ENCODE data around the gene CAMK2G.
"Not testable (repeated sequence)": the region's sequence is repeated elsewhere in the genome, so short reads cannot be mapped to it uniquely, and the experiment has no call there.

Gene CAMK2G

DNA sequence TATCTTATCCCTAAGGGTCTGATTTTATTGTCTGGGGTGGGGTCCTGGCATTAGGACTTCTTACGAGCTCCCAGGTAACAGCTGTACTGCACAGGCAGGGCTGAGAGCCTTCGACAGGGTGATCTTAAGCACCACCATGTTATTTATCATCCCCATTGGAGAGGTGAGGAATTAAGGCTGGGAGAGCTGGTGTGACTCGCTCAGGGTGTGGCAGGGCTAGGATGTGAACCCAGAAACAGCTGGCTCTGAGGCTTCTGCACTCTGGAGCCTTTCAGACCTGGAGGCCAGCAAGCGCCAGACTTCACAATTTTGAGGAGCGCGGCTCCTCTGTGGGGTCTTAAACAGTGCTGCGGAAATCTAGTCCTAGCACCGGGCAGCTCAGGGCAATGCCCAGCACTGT, 35.5 kb downstream of the CAMK2G start:
- DNase-seq: no peak

DNA sequence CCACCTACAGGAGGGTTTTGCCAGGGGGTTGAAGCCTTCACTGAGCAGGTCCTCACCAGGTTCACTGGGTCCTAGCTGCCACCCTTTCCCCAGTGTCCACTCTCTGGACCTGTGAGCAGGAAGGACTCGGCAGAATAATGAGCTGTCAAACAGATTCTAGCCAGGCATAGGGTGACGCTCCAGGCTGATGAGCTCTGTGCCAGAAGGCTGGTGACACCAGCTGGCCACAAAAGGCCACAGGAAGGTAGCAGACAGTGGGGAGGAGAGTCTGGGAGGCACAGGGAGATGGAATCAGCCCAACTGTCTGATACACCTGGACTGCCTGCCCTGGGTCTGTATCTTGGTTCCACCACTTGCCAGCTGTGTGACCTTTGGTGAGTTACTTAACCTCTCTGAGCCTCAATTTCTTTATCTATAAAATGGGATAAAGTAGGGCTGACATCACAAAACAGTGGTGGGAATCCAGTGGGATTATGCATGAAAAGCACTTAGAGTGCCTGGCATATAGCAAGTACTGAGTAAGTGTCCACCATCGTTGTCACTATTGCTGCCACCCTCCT, 36.3 kb downstream of the CAMK2G start:
- DNase-seq: no peak

DNA sequence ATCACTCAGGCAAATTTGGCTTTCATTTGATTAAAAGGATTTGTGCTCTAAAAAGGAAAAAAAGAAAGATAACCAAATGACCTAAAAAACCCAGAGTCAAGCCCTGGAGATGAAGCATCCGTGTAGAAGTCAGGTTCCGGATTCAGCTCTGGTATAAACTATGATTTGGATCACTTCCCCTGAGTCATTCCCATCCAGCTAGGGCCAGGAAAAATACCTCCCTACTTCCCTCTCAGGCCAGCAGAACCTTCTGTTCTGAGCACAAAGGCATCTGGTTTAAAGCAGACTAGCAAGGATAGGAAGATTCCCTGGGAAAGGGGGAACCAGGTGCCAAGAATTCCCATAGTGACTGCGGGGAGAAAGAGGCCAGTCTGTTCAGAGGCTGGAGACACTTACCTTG, 37.3 kb downstream of the CAMK2G start:
- DNase-seq: no peak

DNA sequence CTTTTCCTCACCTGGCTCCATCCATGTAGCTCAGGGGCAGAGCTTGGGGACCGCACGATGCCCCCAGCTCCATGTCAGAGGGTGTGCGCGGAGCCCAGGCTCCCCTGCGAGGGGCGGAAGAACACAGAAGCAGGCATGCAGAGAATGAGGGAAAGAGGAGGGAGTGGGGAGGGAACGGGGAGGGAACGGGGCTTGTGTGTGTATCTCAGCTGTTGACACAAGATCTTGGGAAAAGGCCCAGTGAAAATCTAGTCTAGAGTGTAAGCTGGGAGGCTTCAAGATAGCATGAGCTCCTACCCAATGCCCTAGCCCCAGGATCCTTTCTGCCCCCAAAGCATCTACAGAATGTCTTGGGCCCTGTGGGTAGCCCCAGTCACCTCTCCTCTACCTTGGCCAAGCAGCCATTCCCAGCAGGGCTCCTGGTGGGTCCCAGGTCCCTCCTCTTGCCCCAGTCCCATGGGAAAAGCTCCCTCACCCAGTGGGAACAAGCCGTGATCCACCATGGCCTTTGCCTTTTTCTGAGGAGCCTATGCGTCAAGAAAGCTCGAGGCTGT, 37.9 kb downstream of the CAMK2G start:
- DNase-seq: no peak

DNA sequence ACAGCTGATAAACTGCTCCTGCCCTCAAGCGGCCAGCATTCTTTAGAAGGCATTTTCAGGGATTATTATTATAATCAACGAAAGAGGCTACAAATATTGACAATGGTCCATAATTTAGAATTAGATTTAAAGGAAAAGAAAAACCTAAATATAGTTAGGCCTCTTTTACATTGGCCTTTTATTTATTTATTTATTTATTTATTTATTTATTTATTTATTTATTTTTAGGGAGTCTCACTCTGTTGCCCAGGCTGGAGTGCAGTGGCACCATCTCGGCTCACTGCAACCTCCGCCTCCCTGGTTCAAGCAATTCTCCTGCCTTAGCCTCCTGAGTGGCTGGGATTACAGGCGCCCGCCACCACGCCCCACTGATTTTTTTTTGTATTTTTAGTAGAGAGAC, 45.3 kb downstream of the CAMK2G start:
- not testable (repeated sequence) for DNase-seq

DNA sequence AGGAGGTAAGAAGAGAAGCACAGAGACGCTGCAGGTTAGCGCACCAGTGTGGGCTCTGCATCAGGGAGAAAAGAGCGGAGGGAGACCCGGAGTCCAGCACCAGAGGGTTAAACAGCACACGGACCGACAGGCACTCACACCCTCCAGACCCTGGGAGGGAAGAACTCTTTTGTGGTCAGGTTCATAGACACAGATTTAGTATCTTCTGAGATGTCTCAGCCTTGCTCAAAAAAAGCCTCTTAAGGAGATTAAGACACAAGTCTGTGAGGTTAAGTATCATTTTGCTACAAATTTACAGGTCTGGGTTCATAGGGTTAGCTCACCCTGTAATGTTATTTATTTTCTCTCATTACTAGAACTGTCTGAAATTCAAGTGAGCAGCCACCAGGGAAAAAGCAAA, 46.2 kb downstream of the CAMK2G start:
- DNase-seq: no peak

DNA sequence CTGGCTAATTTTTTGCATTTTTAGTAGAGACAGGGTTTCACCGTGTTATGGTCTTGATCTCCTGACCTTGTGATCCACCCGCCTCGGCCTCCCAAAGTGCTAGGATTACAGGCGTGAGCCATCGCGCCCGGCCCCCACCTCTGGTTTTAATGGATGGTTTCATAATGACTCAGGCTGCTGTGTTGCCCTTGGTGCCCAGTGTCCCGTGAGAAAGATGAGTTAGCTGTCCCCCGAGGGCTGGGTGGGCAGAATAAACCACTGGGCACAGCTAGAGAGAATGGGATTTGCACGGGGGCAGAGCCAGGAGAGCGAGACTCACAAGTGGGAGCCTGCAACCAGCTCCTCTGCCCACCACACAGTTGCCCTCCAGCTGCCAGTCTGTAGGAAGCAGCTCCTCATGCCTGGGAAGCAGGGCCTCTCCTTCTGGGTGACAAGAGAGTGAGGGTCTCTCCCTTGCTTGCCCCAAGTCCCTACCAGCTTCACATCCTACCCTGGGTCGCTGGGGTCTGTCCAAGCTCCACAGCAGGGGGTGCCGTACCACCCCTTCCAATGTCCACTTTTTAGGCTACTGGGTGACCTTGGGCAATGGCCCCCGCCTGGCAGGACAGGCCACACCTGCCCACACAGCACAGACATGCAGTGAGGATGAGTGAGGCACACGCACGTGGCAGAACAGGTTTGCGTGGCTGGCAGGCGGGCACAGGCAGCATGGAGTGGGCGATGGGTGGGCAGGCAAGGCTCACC, 46.8 kb downstream of the CAMK2G start:
- DNase-seq: no peak

DNA sequence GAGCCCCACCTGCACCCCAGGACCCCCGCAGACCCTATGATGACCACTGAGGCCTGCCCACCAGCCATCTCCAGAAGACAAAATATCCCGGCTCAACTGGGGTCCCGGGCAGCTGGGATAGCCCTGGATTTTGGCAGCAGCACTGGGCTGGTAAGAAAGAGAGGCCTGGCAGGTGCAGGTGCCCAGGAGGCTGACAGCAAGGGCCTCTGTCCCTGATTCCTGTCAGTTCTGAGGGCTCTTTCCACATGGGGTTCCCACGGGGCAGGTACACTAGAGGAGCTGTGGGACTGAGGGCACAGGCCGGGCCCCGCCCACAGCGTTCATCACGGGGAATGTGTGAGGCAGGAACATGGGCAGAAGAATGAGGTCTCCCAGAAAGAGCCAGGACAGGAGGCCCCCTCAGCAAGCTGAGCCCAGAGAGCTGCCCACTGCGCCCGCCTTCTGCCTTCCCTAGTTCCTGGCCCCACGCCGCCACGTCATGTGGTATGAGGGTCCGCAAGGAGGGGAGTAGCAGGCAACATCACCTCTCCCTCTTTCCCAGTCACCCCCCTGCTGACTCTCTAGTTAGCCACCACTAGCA, 50.1 kb downstream of the CAMK2G start:
- DNase-seq: no peak

DNA sequence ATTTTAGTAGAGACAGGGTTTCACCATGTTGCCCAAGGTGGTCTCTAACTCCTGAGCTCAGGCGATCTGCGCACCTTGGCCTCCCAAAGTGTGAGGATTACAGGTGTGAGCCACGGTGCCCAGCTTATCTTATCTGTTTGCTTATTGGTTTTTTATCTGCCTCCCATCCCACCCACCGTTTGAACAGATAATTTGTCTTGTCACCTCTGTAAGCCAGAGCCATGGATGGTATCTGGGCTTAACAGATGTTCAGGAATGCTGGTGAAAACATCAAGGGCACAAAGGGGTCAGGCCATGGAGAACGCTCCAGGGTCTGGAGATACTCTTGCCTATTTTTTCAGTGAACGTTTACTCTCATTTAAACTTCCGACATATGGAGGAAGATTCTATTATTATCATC, 51.0 kb downstream of the CAMK2G start:
- DNase-seq: no peak

DNA sequence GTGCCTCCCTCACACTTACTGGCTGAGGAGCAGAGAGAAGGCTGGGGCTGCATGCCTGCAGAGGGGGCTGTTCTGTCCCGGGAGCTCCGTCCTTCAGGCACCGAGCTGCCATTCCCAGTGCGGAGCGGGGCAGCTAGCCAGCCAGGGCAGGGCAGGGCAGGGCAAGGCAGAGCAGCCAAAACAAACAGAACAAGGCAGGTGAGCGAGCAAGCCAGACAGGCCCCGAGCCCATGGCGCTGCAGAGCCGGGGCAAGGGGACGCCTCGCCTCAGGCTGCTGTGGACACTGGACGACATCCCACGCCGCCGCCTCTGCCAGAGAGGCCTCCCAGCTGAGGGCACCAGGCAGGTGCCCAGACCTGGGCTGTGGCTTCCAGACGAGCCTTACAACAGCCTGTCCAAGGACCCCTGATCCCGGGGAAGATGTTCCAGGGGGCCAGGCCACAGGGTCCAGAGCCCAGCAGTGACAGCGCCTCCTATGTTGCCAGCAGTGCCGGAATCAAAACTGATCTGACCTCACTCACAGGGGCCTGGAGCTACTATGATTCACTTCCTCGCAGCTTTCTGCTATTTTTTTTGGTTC, 54.8 kb downstream of the CAMK2G start:
- no peak for DNase-seq

DNA sequence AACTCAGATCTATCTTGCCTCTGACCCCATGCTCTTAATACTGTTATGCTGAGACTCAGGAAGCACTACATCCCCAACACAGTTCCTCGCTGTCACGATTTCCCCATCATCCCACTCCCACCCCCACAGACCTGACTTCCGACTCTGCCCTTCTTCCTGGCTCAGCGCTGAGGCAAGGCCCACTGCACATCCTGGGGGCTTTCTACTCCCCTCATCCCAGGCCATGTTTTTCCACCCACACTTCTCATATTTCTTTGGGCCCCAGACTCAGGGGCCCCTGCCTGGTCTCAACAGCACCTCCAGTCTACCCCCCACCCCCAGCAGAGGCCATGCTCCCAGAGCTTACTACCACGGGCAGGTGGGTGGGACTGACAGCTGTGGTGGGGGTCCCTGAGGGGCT, 55.3 kb downstream of the CAMK2G start:
- no peak for DNase-seq

DNA sequence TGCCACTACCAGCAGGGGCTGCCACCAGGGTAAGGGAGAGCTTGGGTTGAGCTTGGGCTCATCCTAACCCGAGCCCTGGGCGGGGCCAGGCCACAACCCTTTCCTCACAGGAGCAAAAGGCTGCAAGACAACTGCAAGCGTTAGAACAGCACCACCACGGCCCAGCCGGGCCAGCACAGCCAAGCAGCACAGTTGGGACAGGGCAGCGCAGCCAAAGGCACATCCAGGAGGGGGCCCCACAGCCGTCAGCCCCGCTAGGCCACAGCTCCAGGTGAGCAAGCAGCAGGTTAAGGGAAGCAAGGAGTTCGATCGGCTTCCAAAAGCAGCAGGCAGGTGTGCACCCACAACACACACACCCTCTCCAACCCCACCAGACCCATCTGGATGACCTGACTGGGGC, 56.0 kb downstream of the CAMK2G start:
- DNase-seq: no peak

DNA sequence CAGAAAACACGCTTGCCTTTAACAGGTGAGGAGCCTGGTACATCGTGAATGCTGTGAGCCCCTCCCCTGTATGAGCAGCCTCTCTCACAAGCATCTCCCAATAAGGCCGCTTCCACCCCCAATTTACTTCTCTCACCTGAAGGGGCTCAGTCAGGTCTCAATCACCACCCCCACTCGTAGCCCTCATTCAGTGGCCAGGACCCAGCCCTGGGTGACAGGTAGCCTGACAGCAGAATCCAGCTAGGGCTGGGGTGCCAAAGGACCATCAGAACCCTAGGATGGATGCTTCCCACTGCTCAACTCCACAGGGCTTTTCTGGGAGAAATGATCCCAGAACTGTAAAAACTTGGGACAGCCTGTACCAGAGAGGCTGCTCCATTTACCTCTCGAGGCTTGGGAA, 56.5 kb downstream of the CAMK2G start:
- no peak for DNase-seq

DNA sequence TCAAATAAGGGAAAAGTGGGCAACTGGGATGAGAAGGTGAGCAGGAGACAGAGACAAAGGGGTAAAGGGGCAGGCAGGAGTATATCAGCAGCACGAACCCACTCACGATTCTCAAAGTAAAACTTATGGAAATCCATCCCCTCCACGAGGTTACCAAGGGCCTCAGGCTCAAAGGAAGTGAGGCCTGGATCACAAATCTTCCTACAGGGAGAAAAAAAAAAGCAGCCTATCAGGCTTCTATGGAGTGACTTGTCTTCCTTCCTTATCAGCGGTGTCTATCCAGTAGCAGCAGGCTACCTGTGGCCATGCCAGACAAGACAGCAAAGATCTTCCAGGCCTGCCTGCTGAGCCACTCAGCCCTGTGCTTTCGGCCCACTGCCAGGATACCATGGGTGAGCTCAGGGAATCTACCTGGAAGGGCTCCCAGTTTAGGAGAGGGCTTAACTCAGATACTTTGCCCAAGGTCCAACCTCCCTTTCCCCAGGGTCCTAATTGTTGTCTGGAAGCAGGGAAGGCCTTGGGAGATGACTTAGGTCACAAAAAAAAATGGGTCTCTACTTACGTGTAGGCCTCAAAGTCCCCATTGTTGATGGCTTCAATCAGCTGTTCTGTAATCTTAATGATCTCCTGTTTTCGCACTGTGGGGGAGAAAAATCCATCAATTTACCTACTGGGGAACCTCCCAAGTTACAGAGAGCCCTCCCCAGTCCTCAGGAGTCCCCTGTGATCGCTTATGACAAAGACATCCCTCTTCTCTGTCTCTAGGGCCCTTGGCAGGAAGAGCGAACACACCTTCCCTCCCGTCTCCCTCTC, 57.2 kb downstream of the CAMK2G start:
- DNase-seq: no peak

DNA sequence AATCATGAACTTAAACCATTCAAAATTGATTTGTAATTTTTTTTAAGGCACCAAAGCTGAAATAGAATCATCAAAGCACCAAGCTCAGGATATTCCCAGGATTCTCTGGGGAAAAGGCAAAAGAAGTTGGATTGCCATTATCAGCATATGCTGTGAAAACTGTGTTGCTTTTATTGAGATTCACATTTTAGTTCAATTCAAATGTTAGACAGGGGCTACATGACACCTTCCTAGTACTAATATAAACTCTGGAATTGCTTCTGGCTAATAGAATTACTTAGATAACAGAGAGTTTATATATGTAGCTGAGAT, 58.7 kb downstream of the CAMK2G start:
- DNase-seq: no peak

DNA sequence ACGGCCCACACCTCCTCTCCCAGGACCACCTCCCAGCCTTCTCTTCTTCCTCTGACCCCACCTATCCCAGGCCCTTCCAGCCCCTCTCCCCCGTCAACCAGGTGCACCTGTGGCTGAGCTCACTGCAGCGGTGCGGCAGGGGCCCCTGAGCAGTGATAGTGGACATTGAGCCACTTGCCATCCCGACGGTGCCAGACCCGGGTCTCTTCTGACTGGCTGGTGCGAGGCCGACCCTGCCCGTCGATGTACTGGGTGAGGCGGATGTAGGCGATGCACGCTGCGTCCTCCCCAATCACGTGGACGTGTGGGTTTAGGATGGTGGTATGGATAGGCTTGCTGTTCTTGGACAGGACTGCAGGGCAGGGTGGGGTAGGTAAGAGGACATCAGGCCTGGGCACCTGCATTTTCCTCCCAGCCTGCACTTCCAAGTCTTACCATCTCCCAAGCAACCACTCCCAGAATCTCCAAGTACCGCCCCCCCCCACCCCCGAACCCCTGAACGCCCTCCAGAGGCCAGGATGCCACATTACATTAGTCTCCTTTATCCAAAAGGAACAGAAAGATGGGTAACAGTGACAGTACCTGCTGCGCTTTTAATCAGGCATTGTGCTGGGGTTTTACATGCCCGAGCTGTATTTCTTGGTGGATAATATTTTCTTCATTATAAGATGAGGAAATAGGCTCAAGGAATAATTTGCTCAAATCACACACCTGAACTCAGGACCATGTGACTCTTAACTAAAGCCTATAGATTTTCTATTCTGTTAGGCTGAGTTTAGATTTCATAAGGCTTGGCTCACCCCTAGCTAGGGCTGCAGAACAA, 59.2 kb downstream of the CAMK2G start:
- DNase-seq: peak; percentile 26

DNA sequence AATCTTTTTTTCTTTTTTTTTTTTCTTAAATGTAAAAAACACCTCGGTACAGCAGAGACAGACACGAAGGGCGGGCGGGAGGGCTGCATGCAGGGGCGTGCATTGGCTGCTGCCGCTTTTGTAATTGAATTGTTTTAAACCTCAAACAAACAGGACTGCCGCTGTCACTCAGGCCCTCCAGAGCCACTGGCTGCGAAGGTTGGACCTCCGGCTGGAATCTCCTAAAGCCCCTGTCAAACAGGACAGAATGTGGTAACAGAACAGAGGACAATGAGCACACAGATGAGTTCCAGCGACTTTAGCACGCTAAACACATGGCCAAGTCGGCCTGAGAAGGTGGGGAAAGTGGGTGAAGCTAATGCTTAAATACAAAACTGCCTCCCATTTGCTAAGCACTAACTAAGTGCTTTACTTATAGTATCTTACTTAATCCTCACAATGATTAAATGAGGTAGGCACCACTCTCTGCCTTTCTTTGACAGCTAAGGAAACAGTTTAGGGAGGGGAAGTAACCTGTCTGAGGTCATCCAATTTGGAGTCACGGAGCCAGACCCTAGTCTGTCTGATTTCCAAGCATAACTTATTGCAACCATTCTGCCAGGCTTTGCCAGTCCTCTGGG, 60.0 kb downstream of the CAMK2G start:
- no peak for DNase-seq

DNA sequence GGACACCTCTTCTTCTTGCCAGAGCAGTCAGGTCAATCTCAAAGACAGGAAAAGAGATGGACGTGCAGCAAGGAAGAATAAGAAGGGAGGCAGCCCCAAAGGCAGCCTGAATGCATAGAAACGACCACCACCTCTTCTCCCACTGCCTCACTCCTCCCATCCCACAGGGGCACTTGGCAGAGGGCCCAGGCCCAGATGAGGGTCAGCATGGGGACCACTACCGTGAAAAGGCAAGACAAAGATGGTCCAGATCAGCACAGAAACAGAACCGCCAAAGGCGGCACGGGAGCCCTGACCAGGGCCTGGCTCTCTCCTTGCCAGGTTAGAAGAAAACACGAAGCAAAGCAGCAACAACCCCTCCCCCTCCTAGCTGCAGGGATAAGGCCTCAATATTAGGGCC, 61.0 kb downstream of the CAMK2G start:
- DNase-seq: no peak

DNA sequence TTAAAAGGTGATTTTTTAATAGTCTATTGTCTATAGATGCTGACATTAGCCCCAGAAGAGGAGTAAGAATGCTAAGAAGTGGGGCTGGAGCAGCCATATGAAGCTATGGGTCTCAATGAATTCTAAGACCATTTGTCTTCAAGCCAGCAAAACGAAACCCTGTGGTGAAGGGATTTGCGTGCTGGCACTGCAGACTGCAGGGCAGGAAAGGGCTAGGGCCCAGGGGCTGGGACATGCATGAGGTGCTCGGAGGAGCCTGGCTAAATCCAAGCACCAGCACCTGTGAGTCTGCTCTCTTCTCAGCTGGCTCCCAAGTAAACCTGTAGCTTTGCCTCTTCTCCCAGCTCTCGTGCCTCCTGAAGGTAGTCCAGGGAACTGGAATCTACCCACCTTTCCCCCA, 61.7 kb downstream of the CAMK2G start:
- DNase-seq: no peak

DNA sequence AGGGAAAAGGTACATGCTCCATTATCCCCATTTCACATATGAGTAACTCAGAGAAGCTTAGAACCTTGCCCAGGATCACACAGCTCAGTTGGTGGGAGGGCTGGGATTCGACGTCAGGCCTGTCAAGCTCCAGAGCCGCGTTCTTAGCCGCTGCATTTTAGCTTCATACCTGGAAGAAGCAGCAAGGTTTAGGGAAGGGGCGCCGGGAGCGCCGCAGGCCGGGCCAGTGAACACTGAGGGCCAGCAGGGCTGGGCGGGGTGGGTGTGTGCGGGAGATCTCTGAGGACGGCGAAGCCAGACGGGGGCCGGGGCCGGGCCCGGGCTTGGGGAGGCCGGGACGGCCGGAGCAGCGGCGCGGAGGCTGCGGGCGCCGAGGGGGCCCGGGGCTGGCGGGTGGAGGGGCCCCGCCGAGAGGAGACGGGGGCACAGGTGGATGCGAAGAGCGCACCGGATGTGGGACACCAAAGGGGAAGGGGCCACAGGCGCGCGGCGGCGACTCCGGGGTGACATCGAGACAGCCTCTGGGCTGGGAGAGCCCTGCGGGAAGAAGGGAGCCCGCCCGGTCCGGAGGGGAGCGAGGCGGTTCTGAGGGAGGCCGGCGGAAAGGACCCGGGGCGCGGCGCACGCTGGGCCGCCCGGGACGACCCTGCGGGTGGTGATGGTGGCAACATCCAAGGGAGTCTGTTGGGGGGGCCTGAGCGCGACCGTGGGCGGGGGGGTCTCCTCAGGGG, 63.5 kb downstream of the CAMK2G start:
- DNase-seq: peak; percentile 78

DNA sequence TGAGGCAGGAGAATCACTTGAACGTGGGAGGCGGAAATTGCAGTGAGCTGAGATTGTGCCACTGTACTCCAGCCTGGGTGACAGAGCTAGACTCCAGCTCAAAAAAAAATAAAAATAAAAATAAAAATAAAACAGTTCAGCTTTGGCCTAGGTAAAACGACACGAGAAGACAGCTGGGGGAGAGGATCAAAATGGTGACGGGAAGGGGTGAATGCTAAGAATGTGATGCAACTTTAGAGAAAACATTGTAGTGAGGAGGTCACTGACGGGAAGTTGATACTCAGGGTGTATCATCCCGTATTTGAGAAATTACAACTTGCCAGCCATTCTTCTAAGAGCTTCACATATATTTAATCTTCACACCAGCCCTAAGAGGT, 64.0 kb downstream of the CAMK2G start:
- peak; percentile 26 for DNase-seq
